ENCODE data around the gene MEIOB. TPM values are rescaled to one million over a fixed set of nuclear protein-coding genes. Genes with fewer than 3 reads are reported as not detected.

The MEIOB gene
- total RNA-seq, 1 experiment from 2014 or later: 0.62 TPM

- H3K36me3 ChIP-seq (ENCODE audit: insufficient read depth, low read length, poor library complexity, severe bottlenecking): no peaks in the 10 kb centered on the region
- intact Hi-C loops (cut with micrococcal nuclease; ENCODE audit: unreplicated experiment): no loop called here
- H3K4me3 ChIP-seq (ENCODE audit: low read depth, low read length, poor library complexity, severe bottlenecking): no peak overlapping the region
- BruUV-seq (replicated peaks): no TSS peak
- POLR2A ChIA-PET (ENCODE audit: low non-redundant PET): no interaction called here
- no peaks in the 10 kb centered on the region for H3K9me3 ChIP-seq (ENCODE audit: low read depth, low read length, poor library complexity, severe bottlenecking)
- DNase-seq (ENCODE audit: low spot score): no peak
- H3K27me3 ChIP-seq (replicated peaks; ENCODE audit: insufficient read depth, low read depth, low read length, poor library complexity): peaks cover 60% of the 10 kb centered on the region
- no peak overlapping the region for H3K27ac ChIP-seq (ENCODE audit: low read depth, low read length, poor library complexity, severe bottlenecking)
- no peaks in the 10 kb centered on the region for H3K4me1 ChIP-seq (ENCODE audit: insufficient read depth, low read length, poor library complexity, severe bottlenecking)
- CTCF ChIA-PET: no interaction called here
- TF ChIP-seq CTCF (conservative IDR thresholded peaks at IDR 0.05; ENCODE audit: low read depth, low read length) (no peak), EZH2 (IDR thresholded peaks at IDR 0.05; ENCODE audit: borderline replicate concordance, low read depth, low read length, poor library complexity, severe bottlenecking) (no peak)
Measured at GRCh38 chr16:1917056-1917664, 45.2 kb upstream of the MEIOB start.

DNA sequence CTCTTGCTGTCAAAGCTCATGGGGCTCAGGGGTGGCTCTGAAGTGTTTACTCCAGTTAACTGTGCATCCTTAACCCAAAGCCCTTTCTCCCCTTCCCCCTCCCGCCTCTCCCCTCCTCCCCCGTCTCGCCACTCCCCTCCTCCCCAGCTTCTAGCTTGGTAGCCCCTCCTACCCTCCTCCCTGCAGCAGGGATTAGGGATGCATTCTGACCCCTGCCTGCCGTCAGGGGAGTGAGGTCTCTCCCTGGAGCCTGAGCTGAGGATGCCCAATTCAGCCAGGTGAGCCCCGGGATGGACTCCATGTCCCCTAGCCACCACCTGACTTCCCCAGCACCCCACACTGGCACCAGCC is 44.7 kb upstream of the MEIOB start:
- Histone ChIP-seq H3K4me1 (ENCODE audit: insufficient read depth, low read length, poor library complexity, severe bottlenecking) (no peaks in the 10 kb centered on the region), H3K36me3 (ENCODE audit: insufficient read depth, low read length, poor library complexity, severe bottlenecking) (no peaks in the 10 kb centered on the region), H3K9me3 (ENCODE audit: low read depth, low read length, poor library complexity, severe bottlenecking) (no peaks in the 10 kb centered on the region), H3K4me3 (ENCODE audit: low read depth, low read length, poor library complexity, severe bottlenecking) (no peak overlapping the region), H3K27ac (ENCODE audit: low read depth, low read length, poor library complexity, severe bottlenecking) (no peak overlapping the region), H3K27me3 (replicated peaks; ENCODE audit: insufficient read depth, low read depth, low read length, poor library complexity) (peaks cover 58% of the 10 kb centered on the region)
- CTCF ChIA-PET: interaction anchor here (0.6 kb wide), 1 partner anchor 11 kb away, joined by 7 read pairs; no protein-coding TSS in a partner anchor
- no peak for DNase-seq (ENCODE audit: low spot score)
- POLR2A ChIA-PET (ENCODE audit: low non-redundant PET): interaction anchor here (0.6 kb wide), 1 partner anchor 30 kb away, joined by 3 read pairs; no protein-coding TSS in a partner anchor
- intact Hi-C loops (cut with micrococcal nuclease; ENCODE audit: unreplicated experiment): no loop called here
- no peak for TF ChIP-seq EZH2 (IDR thresholded peaks at IDR 0.05; ENCODE audit: borderline replicate concordance, low read depth, low read length, poor library complexity, severe bottlenecking)
- no peak for TF ChIP-seq CTCF (conservative IDR thresholded peaks at IDR 0.05; ENCODE audit: low read depth, low read length)
- no TSS peak for BruUV-seq (replicated peaks)

DNA sequence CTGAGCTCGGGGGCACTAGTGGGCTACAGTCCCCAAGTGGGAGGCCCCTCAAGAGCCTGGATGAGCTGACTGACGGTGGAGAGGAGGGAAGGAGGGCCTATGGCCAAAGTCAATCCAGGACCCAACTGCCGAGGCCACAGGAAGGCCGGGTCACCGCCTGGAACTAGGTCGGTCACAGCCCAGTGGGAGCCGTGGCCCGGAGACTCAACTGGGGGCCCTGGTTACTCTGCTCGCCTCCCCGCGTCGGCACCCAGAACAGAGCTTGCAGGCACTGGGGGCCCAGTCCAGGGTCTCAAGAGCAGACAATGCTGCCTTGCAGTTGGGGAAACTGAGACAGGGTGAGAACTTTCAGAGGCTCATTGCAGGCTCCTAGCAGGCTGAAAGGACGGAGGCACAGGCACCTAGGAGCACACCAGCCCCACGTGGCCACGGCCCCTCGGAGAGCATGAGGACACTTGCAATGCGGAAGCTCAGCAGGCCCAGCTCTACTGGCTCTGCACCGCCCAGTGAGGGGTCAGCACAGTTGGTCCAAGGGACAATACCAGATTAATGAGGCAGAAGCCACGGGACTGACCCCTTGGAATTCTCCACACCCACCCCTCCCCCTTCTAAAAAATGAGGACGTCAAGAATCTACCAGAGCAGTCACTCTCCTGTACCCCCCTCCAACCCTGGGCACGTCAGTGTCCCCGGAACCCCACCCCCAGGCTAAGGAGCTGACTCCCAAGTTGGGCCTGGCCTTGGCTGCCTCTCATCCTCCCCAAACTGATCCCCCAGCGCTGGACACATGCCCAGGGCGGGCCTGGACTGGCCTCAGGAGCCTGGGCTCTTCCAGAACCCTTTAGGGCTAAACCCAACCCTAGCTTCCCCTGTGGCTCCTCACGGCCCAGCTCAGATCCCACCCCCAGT is 44.0 kb upstream of the MEIOB start:
- intact Hi-C loops (cut with micrococcal nuclease; ENCODE audit: unreplicated experiment): no loop called here
- peaks cover 52% of the 10 kb centered on the region for H3K27me3 ChIP-seq (replicated peaks; ENCODE audit: insufficient read depth, low read depth, low read length, poor library complexity)
- DNase-seq (ENCODE audit: low spot score): no peak
- H3K9me3 ChIP-seq (ENCODE audit: low read depth, low read length, poor library complexity, severe bottlenecking): no peaks in the 10 kb centered on the region
- ChIA-PET CTCF (interaction anchor here (0.6 kb wide), 1 partner anchor 11 kb away, joined by 7 read pairs; no protein-coding TSS in a partner anchor), POLR2A (ENCODE audit: low non-redundant PET) (interaction anchor here (0.6 kb wide), 1 partner anchor 30 kb away, joined by 3 read pairs; no protein-coding TSS in a partner anchor)
- no peaks in the 10 kb centered on the region for H3K4me1 ChIP-seq (ENCODE audit: insufficient read depth, low read length, poor library complexity, severe bottlenecking)
- no peak overlapping the region for H3K4me3 ChIP-seq (ENCODE audit: low read depth, low read length, poor library complexity, severe bottlenecking)
- no peak for TF ChIP-seq CTCF (conservative IDR thresholded peaks at IDR 0.05; ENCODE audit: low read depth, low read length)
- TF ChIP-seq EZH2 (IDR thresholded peaks at IDR 0.05; ENCODE audit: borderline replicate concordance, low read depth, low read length, poor library complexity, severe bottlenecking): no peak
- no peak overlapping the region for H3K27ac ChIP-seq (ENCODE audit: low read depth, low read length, poor library complexity, severe bottlenecking)
- BruUV-seq (replicated peaks): no TSS peak
- no peaks in the 10 kb centered on the region for H3K36me3 ChIP-seq (ENCODE audit: insufficient read depth, low read length, poor library complexity, severe bottlenecking)
